Measurements from ENCODE around the gene ACVRL1. TPM values are rescaled to one million over a fixed set of nuclear protein-coding genes. Genes with fewer than 3 reads are reported as not detected.

Gene ACVRL1
- total RNA-seq, 1 experiment from 2014 or later = not detected

DNA sequence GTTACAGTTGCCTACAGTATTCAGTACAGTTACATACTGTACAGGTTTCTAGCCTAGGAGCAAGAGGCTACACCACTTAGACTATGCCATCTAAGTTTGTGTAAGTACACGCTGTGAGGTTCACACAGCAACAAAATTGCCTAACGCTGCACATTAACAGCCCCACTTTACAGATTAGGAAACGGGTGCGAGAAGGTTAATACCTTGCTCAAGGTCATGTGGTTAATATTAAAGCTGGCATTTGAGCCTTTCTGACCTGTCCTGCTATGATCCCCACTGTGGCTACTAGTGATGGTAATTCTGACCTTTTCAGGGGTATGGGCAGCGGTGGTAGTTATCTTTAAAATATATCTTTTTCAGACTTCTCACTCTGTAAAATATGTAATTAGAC lies 65.1 kb downstream of the ACVRL1 start:
- TF ChIP-seq, protein P1, sequence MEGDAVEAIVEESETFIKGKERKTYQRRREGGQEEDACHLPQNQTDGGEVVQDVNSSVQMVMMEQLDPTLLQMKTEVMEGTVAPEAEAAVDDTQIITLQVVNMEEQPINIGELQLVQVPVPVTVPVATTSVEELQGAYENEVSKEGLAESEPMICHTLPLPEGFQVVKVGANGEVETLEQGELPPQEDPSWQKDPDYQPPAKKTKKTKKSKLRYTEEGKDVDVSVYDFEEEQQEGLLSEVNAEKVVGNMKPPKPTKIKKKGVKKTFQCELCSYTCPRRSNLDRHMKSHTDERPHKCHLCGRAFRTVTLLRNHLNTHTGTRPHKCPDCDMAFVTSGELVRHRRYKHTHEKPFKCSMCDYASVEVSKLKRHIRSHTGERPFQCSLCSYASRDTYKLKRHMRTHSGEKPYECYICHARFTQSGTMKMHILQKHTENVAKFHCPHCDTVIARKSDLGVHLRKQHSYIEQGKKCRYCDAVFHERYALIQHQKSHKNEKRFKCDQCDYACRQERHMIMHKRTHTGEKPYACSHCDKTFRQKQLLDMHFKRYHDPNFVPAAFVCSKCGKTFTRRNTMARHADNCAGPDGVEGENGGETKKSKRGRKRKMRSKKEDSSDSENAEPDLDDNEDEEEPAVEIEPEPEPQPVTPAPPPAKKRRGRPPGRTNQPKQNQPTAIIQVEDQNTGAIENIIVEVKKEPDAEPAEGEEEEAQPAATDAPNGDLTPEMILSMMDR (conservative IDR thresholded peaks at IDR 0.05) = no peak
- Histone ChIP-seq H3K27ac (ENCODE audit: insufficient read length, low read depth, low read length) (no peak overlapping the region), H4K5ac (ENCODE audit: insufficient read length, low read depth, low read length) (no peak overlapping the region), H3K27me3 (ENCODE audit: insufficient read depth, low read length) (no peaks in the 10 kb centered on the region), H4K20me1 (ENCODE audit: control insufficient read depth, insufficient read depth, insufficient read length) (no peaks in the 10 kb centered on the region), H3K79me1 (ENCODE audit: insufficient read depth, low read depth, low read length, poor library complexity, severe bottlenecking) (no peaks in the 10 kb centered on the region), H2AFZ (ENCODE audit: low read length) (no peak overlapping the region), H2BK12ac (ENCODE audit: insufficient read length, low read depth, low read length) (no peak overlapping the region), H3K23ac (ENCODE audit: insufficient read length, low read depth, low read length) (no peak overlapping the region), H3K14ac (ENCODE audit: insufficient read depth, low read length) (no peak overlapping the region), H2BK20ac (ENCODE audit: low read depth, low read length, poor library complexity, severe bottlenecking) (no peak overlapping the region), H3K18ac (ENCODE audit: insufficient read length, low read depth, low read length) (no peak overlapping the region), H3K56ac (ENCODE audit: insufficient read length, low read depth, low read length) (no peak overlapping the region), H4K8ac (replicated peaks; ENCODE audit: insufficient read length, low read depth, low read length) (no peak overlapping the region), H3K9me3 (ENCODE audit: control insufficient read depth, low read depth, low read length) (no peaks in the 10 kb centered on the region), H3T11ph (ENCODE audit: low read length) (no peak overlapping the region), H3K4me2 (ENCODE audit: insufficient read depth, insufficient read length, low read length) (no peak overlapping the region), H4K91ac (ENCODE audit: insufficient read length, low read depth, low read length) (no peak overlapping the region), H2BK120ac (ENCODE audit: low read depth, low read length, poor library complexity, severe bottlenecking) (no peak overlapping the region), H2BK15ac (ENCODE audit: low read depth, low read length) (no peak overlapping the region), H3K79me2 (ENCODE audit: insufficient read depth, low read length) (no peaks in the 10 kb centered on the region), H3K4ac (ENCODE audit: low read depth, low read length) (no peak overlapping the region), H3K9ac (ENCODE audit: extremely low read depth, insufficient read length, low read length) (no peak overlapping the region), H2BK5ac (ENCODE audit: insufficient read length, low read length) (no peak overlapping the region), H3K4me1 (ENCODE audit: insufficient read depth, low read length) (peaks cover 7% of the 10 kb centered on the region; the same call in 1 of the 2 replicates), H3K23me2 (ENCODE audit: insufficient read length, low read depth, low read length, poor library complexity, severe bottlenecking) (no peaks in the 10 kb centered on the region), H2AK5ac (ENCODE audit: insufficient read length, low read length) (no peak overlapping the region)
- H3K4me3 Mint-ChIP-seq = no peak overlapping the region
- H3K36me3 Mint-ChIP-seq (ENCODE audit: insufficient read depth in 1 of 3, low read depth in 3 of 3) = peaks cover 18 to 22% (median 21%) of the 10 kb centered on the region in 3 experiments; a peak in 6 of 7 replicates
- H3K9me3 Mint-ChIP-seq = no peaks in the 10 kb centered on the region
- H3K27ac Mint-ChIP-seq = no peak overlapping the region
- DNase-seq = no peak
- WGBS (ENCODE audit: extremely low coverage, insufficient read length, low lambda C conversion rate) = no CpG with 5 or more reads among the region's 5 CpGs
- H3K27me3 Mint-ChIP-seq (ENCODE audit: low read depth) = no peaks in the 10 kb centered on the region
- peaks cover 28 to 42% of the 10 kb centered on the region in 2 experiments for H3K4me1 Mint-ChIP-seq
